ENCODE results near the gene SLC4A7. TPM values are rescaled to one million over a fixed set of nuclear protein-coding genes. Genes with fewer than 3 reads are reported as not detected.
A peak's percentile ranks its signal among the peaks of the same experiment; 100 is the strongest.
"Not testable (repeated sequence)": the region's sequence is repeated elsewhere in the genome, so short reads cannot be mapped to it uniquely, and the experiment has no call there.

Gene SLC4A7
- polyA plus RNA-seq, 1 donor (not counting 4 experiments of a cell fraction or from before 2014, with no cell fraction given) = 28.5 TPM

- DNase-seq (ENCODE audit: low read depth, low spot score) (no peak), FAIRE-seq (no peak)
- Histone ChIP-seq H3K4me2 (ENCODE audit: control insufficient read depth, extremely low read depth, insufficient read depth, low read depth, low read length) (peak overlapping the region; percentile 90), H3K27ac (ENCODE audit: control insufficient read depth, insufficient read depth, low read length) (peak overlapping the region; percentile 93), H3K27me3 (ENCODE audit: control insufficient read depth, extremely low read depth, insufficient read depth, low read length) (no peaks in the 10 kb centered on the region), H3K36me3 (ENCODE audit: control insufficient read depth in 2 of 2, extremely low read depth in 1 of 2, insufficient read depth in 2 of 2, low read length in 2 of 2) (no peaks in the 10 kb centered on the region), H4K20me1 (ENCODE audit: control insufficient read depth, extremely low read depth, insufficient read depth, low read length) (no peaks in the 10 kb centered on the region), H3K9me1 (ENCODE audit: control insufficient read depth, extremely low read depth, insufficient read depth, low read length) (no peaks in the 10 kb centered on the region), H3K9ac (ENCODE audit: control insufficient read depth, extremely low read depth, insufficient read depth, low read length) (peak overlapping the region; percentile 68), H3K9me3 (ENCODE audit: control insufficient read depth, low read depth, low read length) (no peaks in the 10 kb centered on the region), H3K4me1 (ENCODE audit: control insufficient read depth, extremely low read depth, insufficient read depth, low read length) (peaks cover 43% of the 10 kb centered on the region), H3K79me2 (ENCODE audit: control insufficient read depth, insufficient read depth, low read length) (no peaks in the 10 kb centered on the region), H2AFZ (ENCODE audit: control insufficient read depth, low read length) (peak overlapping the region; percentile 90), H3K4me3 (ENCODE audit: control insufficient read depth in 2 of 3, extremely low read depth in 1 of 3, insufficient read depth in 2 of 3, low read depth in 1 of 3, low read length in 3 of 3) (peak overlapping the region in 2 of 3 experiments; percentile 52 to 61)
- TF ChIP-seq CTCF (optimal IDR thresholded peaks at IDR 0.05 in 1 of 3, IDR thresholded peaks at IDR 0.05 in 1 of 3, conservative IDR thresholded peaks at IDR 0.05 in 1 of 3; ENCODE audit: extremely low read depth in 1 of 3, insufficient read depth in 2 of 3, low read length in 3 of 3) (no peak), EZH2 (IDR thresholded peaks at IDR 0.05; ENCODE audit: low read length) (no peak)
- dilution Hi-C loops (cut with MboI; ENCODE audit: extremely low pct_ligation_motif_present, low sequenced_read_pairs) = no loop called here
These were observed 48.5 kb upstream of the SLC4A7 start for GRCh38 chr3:27532426-27533260.

- DNase-seq (ENCODE audit: low read depth, low spot score); H3K9me3 ChIP-seq (ENCODE audit: control insufficient read depth, low read depth, low read length); H3K27ac ChIP-seq (ENCODE audit: control insufficient read depth, insufficient read depth, low read length); dilution Hi-C loops (cut with MboI; ENCODE audit: extremely low pct_ligation_motif_present, low sequenced_read_pairs); H3K79me2 ChIP-seq (ENCODE audit: control insufficient read depth, insufficient read depth, low read length); H4K20me1 ChIP-seq (ENCODE audit: control insufficient read depth, extremely low read depth, insufficient read depth, low read length); H3K36me3 ChIP-seq (ENCODE audit: control insufficient read depth in 2 of 2, extremely low read depth in 1 of 2, insufficient read depth in 2 of 2, low read length in 2 of 2); H3K9ac ChIP-seq (ENCODE audit: control insufficient read depth, extremely low read depth, insufficient read depth, low read length); H3K4me3 ChIP-seq (ENCODE audit: control insufficient read depth in 2 of 3, extremely low read depth in 1 of 3, insufficient read depth in 2 of 3, low read depth in 1 of 3, low read length in 3 of 3); FAIRE-seq; H3K4me2 ChIP-seq (ENCODE audit: control insufficient read depth, extremely low read depth, insufficient read depth, low read depth, low read length); H2AFZ ChIP-seq (ENCODE audit: control insufficient read depth, low read length); H3K27me3 ChIP-seq (ENCODE audit: control insufficient read depth, extremely low read depth, insufficient read depth, low read length); H3K9me1 ChIP-seq (ENCODE audit: control insufficient read depth, extremely low read depth, insufficient read depth, low read length): not testable (repeated sequence)
- peaks cover 39% of the 10 kb centered on the region for H3K4me1 ChIP-seq (ENCODE audit: control insufficient read depth, extremely low read depth, insufficient read depth, low read length)
These were observed 47.1 kb upstream of the SLC4A7 start for GRCh38 chr3:27531193-27531751.

Measured in keratinocyte (primary cell).